ENCODE data around the gene SMCO3.

- TF ChIP-seq SIN3A (IDR thresholded peaks at IDR 0.05; ENCODE audit: borderline replicate concordance, low read depth, low read length) (no peak; the same call in 1 of the 2 replicates), USF2 (IDR thresholded peaks at IDR 0.05; ENCODE audit: borderline replicate concordance, low read depth, low read length) (no peak)
Observed at GRCh38 chr12:14769969-14770495, 44.0 kb downstream of the SMCO3 start.

Measured in SK-N-SH (cell line).